BE2C (cell line): ENCODE measurements around the gene STUM.

ENCODE experiments used
- DNase-seq: peaks from one replicate; pipeline ENCODE4 v3.0.0-alpha.2; 2020
- H3K27me3 ChIP-seq: fragments of 250-450 bp; sonication (Bioruptor Pico); 2 replicates; pipeline ENCODE4 v1.5.1; 2020; ENCODE audit warnings: mild to moderate bottlenecking
- H3K36me3 ChIP-seq: fragments of 250-450 bp; sonication (Bioruptor Pico); 2 replicates; pipeline ENCODE4 v1.5.1; 2020; ENCODE audit warnings: mild to moderate bottlenecking
- H3K4me1 ChIP-seq: fragments of 250-450 bp; sonication (Bioruptor Pico); 2 replicates; pipeline ENCODE4 v1.5.1; 2020
- H3K4me3 ChIP-seq: 2 replicates; pipeline ENCODE4 v1.5.1; 2011; ENCODE audit warnings: low read depth, low read length
- H3K9me3 ChIP-seq: fragments of 250-450 bp; sonication (Bioruptor Pico); 2 replicates; pipeline ENCODE4 v1.5.1; 2020
- TF ChIP-seq, protein P1 (sequence below): IDR thresholded peaks from 2 replicates; pipeline ENCODE4 v1.5.1; 2012; ENCODE audit warnings: mild to moderate bottlenecking, low read depth, low read length

Gene STUM

DNA sequence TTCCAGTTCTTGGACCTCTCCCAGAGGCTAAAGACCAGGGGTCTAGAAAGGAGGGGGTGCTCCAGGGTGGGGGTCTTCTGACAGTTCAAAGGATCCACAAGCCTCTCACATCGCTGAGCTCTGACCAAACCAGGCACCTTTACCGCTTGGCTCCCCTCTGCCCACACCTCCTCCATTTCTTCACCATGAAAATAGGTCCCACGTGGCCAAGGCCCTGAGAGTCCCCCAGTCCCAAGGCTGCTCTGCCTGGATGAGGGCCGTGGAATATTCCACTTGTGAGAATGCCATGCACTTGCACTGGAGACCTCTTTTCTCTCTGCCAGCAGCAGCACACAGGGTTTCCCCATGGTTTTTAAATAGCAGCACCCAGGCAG lies 103.2 kb downstream of the STUM start:
- TF ChIP-seq, protein P1, sequence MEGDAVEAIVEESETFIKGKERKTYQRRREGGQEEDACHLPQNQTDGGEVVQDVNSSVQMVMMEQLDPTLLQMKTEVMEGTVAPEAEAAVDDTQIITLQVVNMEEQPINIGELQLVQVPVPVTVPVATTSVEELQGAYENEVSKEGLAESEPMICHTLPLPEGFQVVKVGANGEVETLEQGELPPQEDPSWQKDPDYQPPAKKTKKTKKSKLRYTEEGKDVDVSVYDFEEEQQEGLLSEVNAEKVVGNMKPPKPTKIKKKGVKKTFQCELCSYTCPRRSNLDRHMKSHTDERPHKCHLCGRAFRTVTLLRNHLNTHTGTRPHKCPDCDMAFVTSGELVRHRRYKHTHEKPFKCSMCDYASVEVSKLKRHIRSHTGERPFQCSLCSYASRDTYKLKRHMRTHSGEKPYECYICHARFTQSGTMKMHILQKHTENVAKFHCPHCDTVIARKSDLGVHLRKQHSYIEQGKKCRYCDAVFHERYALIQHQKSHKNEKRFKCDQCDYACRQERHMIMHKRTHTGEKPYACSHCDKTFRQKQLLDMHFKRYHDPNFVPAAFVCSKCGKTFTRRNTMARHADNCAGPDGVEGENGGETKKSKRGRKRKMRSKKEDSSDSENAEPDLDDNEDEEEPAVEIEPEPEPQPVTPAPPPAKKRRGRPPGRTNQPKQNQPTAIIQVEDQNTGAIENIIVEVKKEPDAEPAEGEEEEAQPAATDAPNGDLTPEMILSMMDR: no peak
- no peaks in the 10 kb centered on the region for H3K36me3 ChIP-seq
- H3K9me3 ChIP-seq: no peaks in the 10 kb centered on the region
- DNase-seq: no peak
- H3K4me3 ChIP-seq: no peak overlapping the region
- H3K4me1 ChIP-seq: peaks cover 13% of the 10 kb centered on the region
- H3K27me3 ChIP-seq: no peaks in the 10 kb centered on the region

- H3K27me3 ChIP-seq: no peaks in the 10 kb centered on the region
- DNase-seq: no peak
- H3K9me3 ChIP-seq: no peaks in the 10 kb centered on the region
- no peak overlapping the region for H3K4me3 ChIP-seq
- H3K4me1 ChIP-seq: peaks cover 22% of the 10 kb centered on the region
- H3K36me3 ChIP-seq: no peaks in the 10 kb centered on the region
- TF ChIP-seq, protein P1: no peak
Observed at GRCh38 chr1:226652613-226653012, 104.0 kb downstream of the STUM start.

DNA sequence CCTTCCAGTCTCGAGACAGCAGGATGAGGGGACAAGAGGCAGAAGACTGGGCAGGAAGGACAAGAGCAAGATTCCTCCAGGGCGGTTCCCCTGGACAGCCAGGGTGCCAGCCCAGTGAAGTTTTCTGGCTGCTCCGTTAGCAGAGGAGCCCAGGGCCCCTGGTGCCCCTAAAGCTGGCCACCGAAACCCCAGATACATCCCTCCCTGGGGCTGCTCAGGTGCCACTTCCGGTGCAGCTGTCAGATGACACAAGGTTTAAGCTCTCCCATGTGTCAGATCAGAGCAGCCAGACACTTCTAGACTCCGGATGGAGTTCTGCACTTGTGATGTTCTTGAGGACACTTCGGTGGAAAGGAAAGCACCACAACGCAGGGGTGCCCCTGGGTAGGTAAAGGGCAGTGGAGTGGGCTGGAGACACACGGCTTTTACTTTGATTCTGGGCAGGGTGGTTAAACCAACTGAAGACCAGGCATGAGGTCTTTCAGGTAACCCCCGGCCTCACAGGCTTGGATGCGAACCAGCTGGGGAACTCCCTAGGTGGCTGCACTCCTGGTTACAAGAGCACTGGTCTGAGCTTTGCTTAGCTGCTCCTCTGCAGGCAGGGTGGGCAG lies 104.9 kb downstream of the STUM start:
- TF ChIP-seq, protein P1: no peak
- H3K36me3 ChIP-seq: no peaks in the 10 kb centered on the region
- H3K4me1 ChIP-seq: peaks cover 22% of the 10 kb centered on the region
- no peaks in the 10 kb centered on the region for H3K9me3 ChIP-seq
- H3K27me3 ChIP-seq: no peaks in the 10 kb centered on the region
- DNase-seq: no peak
- no peak overlapping the region for H3K4me3 ChIP-seq

DNA sequence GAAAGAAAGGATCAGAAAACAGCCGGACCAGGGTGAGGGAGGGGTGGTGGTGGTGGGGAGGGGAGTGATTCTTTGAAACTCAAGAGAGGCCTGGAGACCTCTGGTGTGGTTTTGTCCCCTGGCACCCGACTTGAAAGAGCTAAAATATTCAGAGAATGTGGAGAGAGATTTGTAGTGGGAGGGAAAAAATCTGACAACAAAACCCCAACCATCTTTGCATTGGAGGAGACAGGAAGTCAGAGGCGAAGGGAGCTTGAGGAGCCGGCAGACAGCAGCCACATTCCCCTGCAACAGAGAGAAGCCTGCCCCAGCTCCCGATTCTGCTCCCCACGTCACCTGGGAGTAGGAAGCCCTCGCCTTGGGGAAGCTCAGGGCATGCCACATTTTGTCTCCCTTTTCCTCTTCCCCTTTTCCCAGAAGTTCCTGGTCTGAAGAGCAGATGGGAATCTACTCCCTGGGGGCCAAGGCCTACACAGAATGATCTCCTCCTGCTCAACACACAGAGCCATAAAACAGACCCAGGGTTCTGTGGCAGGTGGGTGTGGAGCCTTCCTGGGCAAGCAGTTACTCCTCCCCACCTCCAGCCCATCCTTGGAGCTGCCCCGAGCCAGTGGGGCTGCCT lies 105.6 kb downstream of the STUM start:
- H3K27me3 ChIP-seq: no peaks in the 10 kb centered on the region
- H3K9me3 ChIP-seq: no peaks in the 10 kb centered on the region
- H3K4me3 ChIP-seq: no peak overlapping the region
- TF ChIP-seq, protein P1: no peak
- H3K36me3 ChIP-seq: no peaks in the 10 kb centered on the region
- peak; percentile 36 for DNase-seq
- H3K4me1 ChIP-seq: peaks cover 22% of the 10 kb centered on the region

DNA sequence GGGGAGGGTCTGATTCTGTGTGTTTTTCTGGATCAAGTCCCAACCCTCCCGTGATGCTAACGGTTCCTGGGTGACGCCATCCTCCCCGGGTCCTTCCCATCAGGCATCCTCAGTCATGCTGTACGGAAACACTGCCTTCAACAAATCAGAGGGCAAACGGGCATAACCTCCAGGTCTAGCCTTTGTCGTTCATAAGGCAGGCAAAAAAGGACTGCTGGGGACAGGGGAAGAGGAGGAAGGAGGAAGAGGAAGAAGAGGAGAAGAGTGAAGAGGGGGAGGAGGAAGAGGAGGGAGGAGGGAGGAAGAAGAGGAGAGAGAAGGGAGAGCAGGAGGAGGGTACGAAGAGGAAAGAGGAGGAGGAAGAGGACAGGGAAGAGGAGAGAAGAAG lies 106.1 kb downstream of the STUM start:
- Histone ChIP-seq H3K9me3 (no peaks in the 10 kb centered on the region), H3K27me3 (no peaks in the 10 kb centered on the region), H3K36me3 (no peaks in the 10 kb centered on the region), H3K4me3 (no peak overlapping the region), H3K4me1 (peaks cover 22% of the 10 kb centered on the region)
- TF ChIP-seq, protein P1: no peak
- DNase-seq: no peak
